HepG2 (cell line): Measurements from ENCODE around the gene MGAT2. TPM values are rescaled to one million over a fixed set of nuclear protein-coding genes. Genes with fewer than 3 reads are reported as not detected.

ENCODE experiments used
- DPF2 ChIP-seq: sonication (generic); formaldehyde crosslinking; IDR thresholded peaks from 2 replicates; pipeline ENCODE4 v1.4.0; 2020; ENCODE audit warnings: mild to moderate bottlenecking, low read depth, missing genetic modification reagents, borderline replicate concordance
- KAT2B ChIP-seq: fragments of 150-350 bp; IDR thresholded peaks from 2 replicates; pipeline ENCODE4 v1.6.1; 2014; ENCODE audit warnings: low read depth, low read length, borderline replicate concordance
- KDM5B ChIP-seq: sonication (generic); formaldehyde crosslinking; IDR thresholded peaks from 2 replicates; pipeline ENCODE4 v1.4.0; 2020; ENCODE audit warnings: missing genetic modification reagents, mild to moderate bottlenecking, borderline replicate concordance
- MTF1 ChIP-seq: sonication (generic); formaldehyde crosslinking; IDR thresholded peaks from 2 replicates; pipeline ENCODE4 v1.5.0; 2020; ENCODE audit warnings: missing genetic modification reagents
- PCBP2 ChIP-seq: fragments of 200-400 bp; formaldehyde crosslinking; optimal IDR thresholded peaks from 2 replicates; pipeline ENCODE3; 2018; ENCODE audit warnings: low read length, low read depth; ENCODE audit not compliant: poor library complexity, severe bottlenecking
- SAFB2 ChIP-seq: sonication (generic); formaldehyde crosslinking; IDR thresholded peaks from 2 replicates; pipeline ENCODE4 v1.5.1; 2020; ENCODE audit warnings: missing genetic modification reagents, low read depth, mild to moderate bottlenecking, borderline replicate concordance
- THAP11 ChIP-seq: IDR thresholded peaks from 2 replicates; pipeline ENCODE4 v1.6.1; 2016; ENCODE audit warnings: missing biosample characterization, missing genetic modification reagents
- ZNF207 ChIP-seq: fragments of 450-650 bp; IDR thresholded peaks from 2 replicates; pipeline ENCODE4 v1.6.1; 2016; ENCODE audit warnings: antibody characterized with exemption, borderline replicate concordance
- ZNF747 ChIP-seq: sonication (generic); formaldehyde crosslinking; IDR thresholded peaks from 2 replicates; pipeline ENCODE4 v1.8.1; 2023; ENCODE audit warnings: missing genetic modification reagents, mild to moderate bottlenecking, borderline replicate concordance
- polyA plus RNA-seq, 8 experiments: library from polyadenylated mRNA; depleted of rRNA in 3 of 8; stranded (reverse) in 7 of 8; unstranded in 1 of 8; fragments of >200 nt; fragmentation: Illumina TruSeq in 4 of 8; extraction: Trizol in 4 of 8; gene quantifications; 2 replicates each; pipeline versions ENCODE4 v1.2.1 to v1.2.3, GENCODE V29; 2011 to 2016; ENCODE audit warnings: low read depth in 4 of 8, missing spikeins in 1 of 8, mixed read lengths in 1 of 8; ENCODE audit not compliant: insufficient read depth in 1 of 8
- total RNA-seq, 5 experiments: library from RNA; depleted of rRNA; stranded (reverse); fragments of >200 nt; fragmentation: Illumina TruSeq; extraction: Trizol; gene quantifications; 2 replicates each; pipeline ENCODE4 v1.2.3, GENCODE V29; 2016; ENCODE audit warnings: low read depth in 1 of 5
- TF ChIP-seq, protein P1 (sequence below): sonication (generic); formaldehyde crosslinking; IDR thresholded peaks from 2 replicates; pipeline ENCODE4 v1.5.1; 2020; ENCODE audit warnings: mild to moderate bottlenecking, missing genetic modification reagents, moderate library complexity
- TF ChIP-seq, protein P2 (sequence below): sonication (generic); formaldehyde crosslinking; IDR thresholded peaks from 2 replicates; pipeline ENCODE4 v1.4.0; 2020; ENCODE audit warnings: missing genetic modification reagents, borderline replicate concordance
- TF ChIP-seq, protein P3 (sequence below): sonication (generic); formaldehyde crosslinking; IDR thresholded peaks from 2 replicates; pipeline ENCODE4 v1.8.0; 2022; ENCODE audit warnings: mild to moderate bottlenecking, missing genetic modification reagents, borderline replicate concordance
- TF ChIP-seq, protein P4 (sequence below): sonication (generic); formaldehyde crosslinking; IDR thresholded peaks from 2 replicates; pipeline ENCODE4 v1.8.0; 2022; ENCODE audit warnings: missing genetic modification reagents, mild to moderate bottlenecking, moderate library complexity, borderline replicate concordance

Gene MGAT2
- total and polyA plus RNA-seq, 2 of the 13 experiments (the other 11 are each of a cell fraction or from before 2014, with no cell fraction given): 12.9 to 51.9 TPM

DNA sequence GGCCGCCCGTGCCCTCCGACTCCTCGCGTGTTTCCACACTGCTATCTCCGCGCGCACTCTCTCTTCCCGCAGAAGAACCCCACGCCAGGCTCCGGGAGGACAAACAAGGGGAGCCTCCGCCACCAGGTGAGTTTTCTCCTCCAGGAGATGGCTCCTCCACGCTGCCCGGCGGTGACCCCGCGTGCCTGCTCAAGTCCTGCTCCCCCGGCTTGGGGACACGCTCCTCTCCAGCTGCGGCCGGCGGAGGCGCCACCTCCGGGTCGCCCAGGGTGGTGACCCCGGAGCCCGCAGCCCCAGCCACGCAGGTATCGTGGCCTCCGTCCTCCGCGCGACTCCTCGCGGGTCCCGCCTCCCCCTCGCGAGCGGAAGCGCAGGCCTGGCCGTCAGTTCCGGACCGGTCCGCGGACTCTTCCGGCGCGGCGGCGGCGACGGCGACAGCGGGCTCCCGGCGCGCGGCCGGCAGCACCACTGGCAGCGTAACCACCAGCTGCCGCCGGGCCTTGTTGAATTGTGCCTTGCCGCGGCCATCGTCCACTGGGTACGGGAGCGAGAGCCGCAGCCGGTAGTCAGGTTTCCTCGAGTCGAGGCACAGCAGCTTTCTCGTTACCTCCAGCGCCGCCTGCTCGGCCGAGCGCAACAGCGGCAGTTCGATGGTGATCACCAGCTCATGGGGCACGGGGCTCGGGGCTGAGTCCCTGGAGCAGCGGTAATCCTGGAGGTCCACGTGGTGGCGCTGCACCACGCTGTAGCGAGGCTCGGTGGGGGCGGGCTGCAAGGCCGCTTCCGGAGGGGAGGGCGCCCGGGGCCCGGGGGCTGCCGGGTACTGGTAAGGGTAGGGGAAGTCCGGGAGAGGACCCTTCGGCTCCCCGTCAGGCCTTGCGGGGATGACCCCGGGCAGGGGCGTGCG lies 13.3 kb downstream of the MGAT2 start (continued):
- TF ChIP-seq, protein P1, sequence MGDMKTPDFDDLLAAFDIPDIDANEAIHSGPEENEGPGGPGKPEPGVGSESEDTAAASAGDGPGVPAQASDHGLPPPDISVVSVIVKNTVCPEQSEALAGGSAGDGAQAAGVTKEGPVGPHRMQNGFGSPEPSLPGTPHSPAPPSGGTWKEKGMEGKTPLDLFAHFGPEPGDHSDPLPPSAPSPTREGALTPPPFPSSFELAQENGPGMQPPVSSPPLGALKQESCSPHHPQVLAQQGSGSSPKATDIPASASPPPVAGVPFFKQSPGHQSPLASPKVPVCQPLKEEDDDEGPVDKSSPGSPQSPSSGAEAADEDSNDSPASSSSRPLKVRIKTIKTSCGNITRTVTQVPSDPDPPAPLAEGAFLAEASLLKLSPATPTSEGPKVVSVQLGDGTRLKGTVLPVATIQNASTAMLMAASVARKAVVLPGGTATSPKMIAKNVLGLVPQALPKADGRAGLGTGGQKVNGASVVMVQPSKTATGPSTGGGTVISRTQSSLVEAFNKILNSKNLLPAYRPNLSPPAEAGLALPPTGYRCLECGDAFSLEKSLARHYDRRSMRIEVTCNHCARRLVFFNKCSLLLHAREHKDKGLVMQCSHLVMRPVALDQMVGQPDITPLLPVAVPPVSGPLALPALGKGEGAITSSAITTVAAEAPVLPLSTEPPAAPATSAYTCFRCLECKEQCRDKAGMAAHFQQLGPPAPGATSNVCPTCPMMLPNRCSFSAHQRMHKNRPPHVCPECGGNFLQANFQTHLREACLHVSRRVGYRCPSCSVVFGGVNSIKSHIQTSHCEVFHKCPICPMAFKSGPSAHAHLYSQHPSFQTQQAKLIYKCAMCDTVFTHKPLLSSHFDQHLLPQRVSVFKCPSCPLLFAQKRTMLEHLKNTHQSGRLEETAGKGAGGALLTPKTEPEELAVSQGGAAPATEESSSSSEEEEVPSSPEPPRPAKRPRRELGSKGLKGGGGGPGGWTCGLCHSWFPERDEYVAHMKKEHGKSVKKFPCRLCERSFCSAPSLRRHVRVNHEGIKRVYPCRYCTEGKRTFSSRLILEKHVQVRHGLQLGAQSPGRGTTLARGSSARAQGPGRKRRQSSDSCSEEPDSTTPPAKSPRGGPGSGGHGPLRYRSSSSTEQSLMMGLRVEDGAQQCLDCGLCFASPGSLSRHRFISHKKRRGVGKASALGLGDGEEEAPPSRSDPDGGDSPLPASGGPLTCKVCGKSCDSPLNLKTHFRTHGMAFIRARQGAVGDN: peak; percentile 87; the same call in 1 of the 2 replicates
- TF ChIP-seq THAP11 (CRISPR knock-in tag): peak; percentile 88
- TF ChIP-seq ZNF207: no peak
- TF ChIP-seq SAFB2: no peak; the same call in 1 of the 2 replicates
- TF ChIP-seq, protein P2, sequence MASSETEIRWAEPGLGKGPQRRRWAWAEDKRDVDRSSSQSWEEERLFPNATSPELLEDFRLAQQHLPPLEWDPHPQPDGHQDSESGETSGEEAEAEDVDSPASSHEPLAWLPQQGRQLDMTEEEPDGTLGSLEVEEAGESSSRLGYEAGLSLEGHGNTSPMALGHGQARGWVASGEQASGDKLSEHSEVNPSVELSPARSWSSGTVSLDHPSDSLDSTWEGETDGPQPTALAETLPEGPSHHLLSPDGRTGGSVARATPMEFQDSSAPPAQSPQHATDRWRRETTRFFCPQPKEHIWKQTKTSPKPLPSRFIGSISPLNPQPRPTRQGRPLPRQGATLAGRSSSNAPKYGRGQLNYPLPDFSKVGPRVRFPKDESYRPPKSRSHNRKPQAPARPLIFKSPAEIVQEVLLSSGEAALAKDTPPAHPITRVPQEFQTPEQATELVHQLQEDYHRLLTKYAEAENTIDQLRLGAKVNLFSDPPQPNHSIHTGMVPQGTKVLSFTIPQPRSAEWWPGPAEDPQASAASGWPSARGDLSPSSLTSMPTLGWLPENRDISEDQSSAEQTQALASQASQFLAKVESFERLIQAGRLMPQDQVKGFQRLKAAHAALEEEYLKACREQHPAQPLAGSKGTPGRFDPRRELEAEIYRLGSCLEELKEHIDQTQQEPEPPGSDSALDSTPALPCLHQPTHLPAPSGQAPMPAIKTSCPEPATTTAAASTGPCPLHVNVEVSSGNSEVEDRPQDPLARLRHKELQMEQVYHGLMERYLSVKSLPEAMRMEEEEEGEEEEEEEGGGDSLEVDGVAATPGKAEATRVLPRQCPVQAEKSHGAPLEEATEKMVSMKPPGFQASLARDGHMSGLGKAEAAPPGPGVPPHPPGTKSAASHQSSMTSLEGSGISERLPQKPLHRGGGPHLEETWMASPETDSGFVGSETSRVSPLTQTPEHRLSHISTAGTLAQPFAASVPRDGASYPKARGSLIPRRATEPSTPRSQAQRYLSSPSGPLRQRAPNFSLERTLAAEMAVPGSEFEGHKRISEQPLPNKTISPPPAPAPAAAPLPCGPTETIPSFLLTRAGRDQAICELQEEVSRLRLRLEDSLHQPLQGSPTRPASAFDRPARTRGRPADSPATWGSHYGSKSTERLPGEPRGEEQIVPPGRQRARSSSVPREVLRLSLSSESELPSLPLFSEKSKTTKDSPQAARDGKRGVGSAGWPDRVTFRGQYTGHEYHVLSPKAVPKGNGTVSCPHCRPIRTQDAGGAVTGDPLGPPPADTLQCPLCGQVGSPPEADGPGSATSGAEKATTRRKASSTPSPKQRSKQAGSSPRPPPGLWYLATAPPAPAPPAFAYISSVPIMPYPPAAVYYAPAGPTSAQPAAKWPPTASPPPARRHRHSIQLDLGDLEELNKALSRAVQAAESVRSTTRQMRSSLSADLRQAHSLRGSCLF: no peak; the same call in 1 of the 2 replicates
- TF ChIP-seq, protein P3, sequence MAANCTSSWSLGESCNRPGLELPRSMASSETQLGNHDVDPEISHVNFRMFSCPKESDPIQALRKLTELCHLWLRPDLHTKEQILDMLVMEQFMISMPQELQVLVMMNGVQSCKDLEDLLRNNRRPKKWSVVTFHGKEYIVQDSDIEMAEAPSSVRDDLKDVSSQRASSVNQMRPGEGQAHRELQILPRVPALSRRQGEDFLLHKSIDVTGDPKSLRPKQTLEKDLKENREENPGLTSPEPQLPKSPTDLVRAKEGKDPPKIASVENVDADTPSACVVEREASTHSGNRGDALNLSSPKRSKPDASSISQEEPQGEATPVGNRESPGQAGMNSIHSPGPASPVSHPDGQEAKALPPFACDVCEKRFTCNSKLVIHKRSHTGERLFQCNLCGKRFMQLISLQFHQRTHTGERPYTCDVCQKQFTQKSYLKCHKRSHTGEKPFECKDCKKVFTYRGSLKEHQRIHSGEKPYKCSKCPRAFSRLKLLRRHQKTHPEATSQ: 0 out of 2 replicates have a peak, but pooled peaks have one; percentile 26
- peak; percentile 44; the same call in 1 of the 2 replicates for TF ChIP-seq DPF2
- peak; percentile 28; the same call in 1 of the 2 replicates for TF ChIP-seq ZNF747 (CRISPR knock-in tag)
- peak; percentile 59; the same call in 1 of the 2 replicates for TF ChIP-seq KDM5B
- no peak for TF ChIP-seq KAT2B
- no peak for TF ChIP-seq PCBP2
- TF ChIP-seq, protein P4, sequence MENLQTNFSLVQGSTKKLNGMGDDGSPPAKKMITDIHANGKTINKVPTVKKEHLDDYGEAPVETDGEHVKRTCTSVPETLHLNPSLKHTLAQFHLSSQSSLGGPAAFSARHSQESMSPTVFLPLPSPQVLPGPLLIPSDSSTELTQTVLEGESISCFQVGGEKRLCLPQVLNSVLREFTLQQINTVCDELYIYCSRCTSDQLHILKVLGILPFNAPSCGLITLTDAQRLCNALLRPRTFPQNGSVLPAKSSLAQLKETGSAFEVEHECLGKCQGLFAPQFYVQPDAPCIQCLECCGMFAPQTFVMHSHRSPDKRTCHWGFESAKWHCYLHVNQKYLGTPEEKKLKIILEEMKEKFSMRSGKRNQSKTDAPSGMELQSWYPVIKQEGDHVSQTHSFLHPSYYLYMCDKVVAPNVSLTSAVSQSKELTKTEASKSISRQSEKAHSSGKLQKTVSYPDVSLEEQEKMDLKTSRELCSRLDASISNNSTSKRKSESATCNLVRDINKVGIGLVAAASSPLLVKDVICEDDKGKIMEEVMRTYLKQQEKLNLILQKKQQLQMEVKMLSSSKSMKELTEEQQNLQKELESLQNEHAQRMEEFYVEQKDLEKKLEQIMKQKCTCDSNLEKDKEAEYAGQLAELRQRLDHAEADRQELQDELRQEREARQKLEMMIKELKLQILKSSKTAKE (CRISPR knock-in tag): peak; percentile 70
- TF ChIP-seq MTF1 (CRISPR knock-in tag): 0 out of 2 replicates have a peak, but pooled peaks have one; percentile 50
